ENCODE results near the gene IMMP2L.
"Not testable (repeated sequence)": the region's sequence is repeated elsewhere in the genome, so short reads cannot be mapped to it uniquely, and the experiment has no call there.

The IMMP2L gene

DNA sequence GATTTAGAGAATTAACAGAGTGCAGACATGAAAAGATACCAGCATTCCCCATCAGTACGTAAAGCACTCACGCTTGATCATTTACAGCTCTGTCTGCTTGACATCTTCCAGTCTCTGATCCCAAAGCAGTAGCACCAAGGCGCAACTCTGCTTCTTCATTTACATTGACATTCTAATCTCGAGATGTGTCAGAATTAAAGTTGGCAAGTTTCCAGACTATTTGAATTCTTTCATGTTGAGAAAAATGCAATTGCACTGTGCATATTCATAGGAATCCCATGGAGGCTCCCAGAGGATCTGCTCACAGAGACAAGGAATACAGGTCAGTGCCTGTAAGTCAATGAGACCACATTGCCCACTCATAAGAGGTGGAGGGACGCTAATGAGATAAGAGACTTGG lies 287.4 kb downstream of the IMMP2L start:
- H3K4me3 ChIP-seq (ENCODE audit: severe bottlenecking) = no peak overlapping the region
- H3K36me3 ChIP-seq (ENCODE audit: low read depth) = no peaks in the 10 kb centered on the region
- TF ChIP-seq, protein P1, sequence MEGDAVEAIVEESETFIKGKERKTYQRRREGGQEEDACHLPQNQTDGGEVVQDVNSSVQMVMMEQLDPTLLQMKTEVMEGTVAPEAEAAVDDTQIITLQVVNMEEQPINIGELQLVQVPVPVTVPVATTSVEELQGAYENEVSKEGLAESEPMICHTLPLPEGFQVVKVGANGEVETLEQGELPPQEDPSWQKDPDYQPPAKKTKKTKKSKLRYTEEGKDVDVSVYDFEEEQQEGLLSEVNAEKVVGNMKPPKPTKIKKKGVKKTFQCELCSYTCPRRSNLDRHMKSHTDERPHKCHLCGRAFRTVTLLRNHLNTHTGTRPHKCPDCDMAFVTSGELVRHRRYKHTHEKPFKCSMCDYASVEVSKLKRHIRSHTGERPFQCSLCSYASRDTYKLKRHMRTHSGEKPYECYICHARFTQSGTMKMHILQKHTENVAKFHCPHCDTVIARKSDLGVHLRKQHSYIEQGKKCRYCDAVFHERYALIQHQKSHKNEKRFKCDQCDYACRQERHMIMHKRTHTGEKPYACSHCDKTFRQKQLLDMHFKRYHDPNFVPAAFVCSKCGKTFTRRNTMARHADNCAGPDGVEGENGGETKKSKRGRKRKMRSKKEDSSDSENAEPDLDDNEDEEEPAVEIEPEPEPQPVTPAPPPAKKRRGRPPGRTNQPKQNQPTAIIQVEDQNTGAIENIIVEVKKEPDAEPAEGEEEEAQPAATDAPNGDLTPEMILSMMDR (IDR thresholded peaks at IDR 0.05; ENCODE audit: poor library complexity, severe bottlenecking) = no peak
- no peak overlapping the region for H3K27ac ChIP-seq (ENCODE audit: poor library complexity, severe bottlenecking)
- H3K9me3 ChIP-seq (ENCODE audit: severe bottlenecking) = no peaks in the 10 kb centered on the region
- ATAC-seq (ENCODE audit: low read depth) (no peak; the same call in 2 of the 3 replicates), DNase-seq (ENCODE audit: low spot score) (no peak)
- H3K27me3 ChIP-seq (ENCODE audit: insufficient read depth, poor library complexity, severe bottlenecking) = no peaks in the 10 kb centered on the region
- no peaks in the 10 kb centered on the region for H3K4me1 ChIP-seq (ENCODE audit: insufficient read depth, poor library complexity, severe bottlenecking)

- Histone ChIP-seq H3K4me3 (ENCODE audit: severe bottlenecking) (no peak overlapping the region), H3K36me3 (ENCODE audit: low read depth) (no peaks in the 10 kb centered on the region), H3K27me3 (ENCODE audit: insufficient read depth, poor library complexity, severe bottlenecking) (no peaks in the 10 kb centered on the region), H3K27ac (ENCODE audit: poor library complexity, severe bottlenecking) (no peak overlapping the region), H3K9me3 (ENCODE audit: severe bottlenecking) (no peaks in the 10 kb centered on the region), H3K4me1 (ENCODE audit: insufficient read depth, poor library complexity, severe bottlenecking) (no peaks in the 10 kb centered on the region)
- DNase-seq (ENCODE audit: low spot score) (no peak), ATAC-seq (ENCODE audit: low read depth) (no peak)
- TF ChIP-seq, protein P1 (IDR thresholded peaks at IDR 0.05; ENCODE audit: poor library complexity, severe bottlenecking) = no peak
Measured at GRCh38 chr7:111272092-111272491, 290.2 kb downstream of the IMMP2L start.

DNA sequence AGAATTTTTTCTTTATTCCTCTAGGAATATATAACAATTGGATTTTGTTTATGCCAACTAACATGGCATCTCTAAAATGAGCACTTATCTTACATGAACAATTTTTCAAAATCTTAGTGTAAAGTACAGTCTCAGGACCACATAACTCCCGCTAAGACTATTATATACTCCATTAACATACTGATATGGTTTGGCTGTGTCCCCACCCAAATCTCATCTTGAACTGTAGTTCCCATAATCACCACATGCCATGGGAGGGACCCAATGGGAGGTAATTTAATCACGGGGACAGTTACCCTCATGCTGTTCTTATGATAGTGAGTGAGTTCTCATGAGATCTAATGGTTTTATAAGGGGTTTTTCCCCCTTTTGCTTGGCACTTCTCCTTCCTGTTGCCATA lies 291.5 kb downstream of the IMMP2L start:
- H3K27me3 ChIP-seq (ENCODE audit: insufficient read depth, poor library complexity, severe bottlenecking); ATAC-seq (ENCODE audit: low read depth); DNase-seq (ENCODE audit: low spot score); H3K4me1 ChIP-seq (ENCODE audit: insufficient read depth, poor library complexity, severe bottlenecking); H3K4me3 ChIP-seq (ENCODE audit: severe bottlenecking); H3K27ac ChIP-seq (ENCODE audit: poor library complexity, severe bottlenecking); H3K9me3 ChIP-seq (ENCODE audit: severe bottlenecking); H3K36me3 ChIP-seq (ENCODE audit: low read depth): not testable (repeated sequence)

DNA sequence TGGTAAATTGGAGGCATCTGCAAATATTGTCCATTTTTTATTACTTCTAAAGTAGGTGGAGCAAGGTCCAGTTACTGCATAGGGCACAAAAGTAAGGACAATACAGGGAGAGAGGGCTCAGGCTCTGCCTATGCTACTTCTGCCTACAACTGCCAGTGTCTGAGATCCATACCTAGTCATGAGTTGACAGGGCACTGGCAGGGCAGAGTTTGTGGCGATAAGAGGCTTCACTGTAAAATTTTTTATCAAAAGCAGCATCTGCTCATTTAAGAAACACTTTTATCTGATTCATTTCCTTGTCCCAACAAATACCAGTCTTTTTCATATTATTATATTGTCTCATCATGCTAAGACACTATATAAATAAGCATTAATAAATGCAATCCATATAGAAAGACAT lies 293.4 kb downstream of the IMMP2L start:
- TF ChIP-seq, protein P1 (IDR thresholded peaks at IDR 0.05; ENCODE audit: poor library complexity, severe bottlenecking) = no peak
- no peaks in the 10 kb centered on the region for H3K4me1 ChIP-seq (ENCODE audit: insufficient read depth, poor library complexity, severe bottlenecking)
- ATAC-seq (ENCODE audit: low read depth) = no peak
- no peaks in the 10 kb centered on the region for H3K36me3 ChIP-seq (ENCODE audit: low read depth)
- no peak overlapping the region for H3K27ac ChIP-seq (ENCODE audit: poor library complexity, severe bottlenecking)
- no peaks in the 10 kb centered on the region for H3K27me3 ChIP-seq (ENCODE audit: insufficient read depth, poor library complexity, severe bottlenecking)
- H3K4me3 ChIP-seq (ENCODE audit: severe bottlenecking) = no peak overlapping the region
- DNase-seq (ENCODE audit: low spot score) = no peak
- no peaks in the 10 kb centered on the region for H3K9me3 ChIP-seq (ENCODE audit: severe bottlenecking)

GRCh38 chr7:111266613-111267012 lies 295.7 kb downstream of the IMMP2L start:
- H3K36me3 ChIP-seq (ENCODE audit: low read depth) = no peaks in the 10 kb centered on the region
- no peak overlapping the region for H3K4me3 ChIP-seq (ENCODE audit: severe bottlenecking)
- H3K27me3 ChIP-seq (ENCODE audit: insufficient read depth, poor library complexity, severe bottlenecking) = no peaks in the 10 kb centered on the region
- H3K27ac ChIP-seq (ENCODE audit: poor library complexity, severe bottlenecking) = no peak overlapping the region
- no peaks in the 10 kb centered on the region for H3K9me3 ChIP-seq (ENCODE audit: severe bottlenecking)
- DNase-seq (ENCODE audit: low spot score) (no peak), ATAC-seq (ENCODE audit: low read depth) (no peak)
- TF ChIP-seq, protein P1 (IDR thresholded peaks at IDR 0.05; ENCODE audit: poor library complexity, severe bottlenecking) = no peak
- no peaks in the 10 kb centered on the region for H3K4me1 ChIP-seq (ENCODE audit: insufficient read depth, poor library complexity, severe bottlenecking)

Data from RWPE2 (cell line).